HepG2 (cell line): ENCODE data around the gene UBR4. TPM values are rescaled to one million over a fixed set of nuclear protein-coding genes. Genes with fewer than 3 reads are reported as not detected.

Experiments used
- ARNTL ChIP-seq: sonication (generic); formaldehyde crosslinking; IDR thresholded peaks from 2 replicates; pipeline ENCODE4 v1.4.0; 2020; ENCODE audit warnings: mild to moderate bottlenecking, missing genetic modification reagents
- ETV6 ChIP-seq: sonication (generic); formaldehyde crosslinking; conservative IDR thresholded peaks from 2 replicates; pipeline ENCODE4 v1.4.0; 2020; ENCODE audit warnings: missing genetic modification reagents
- FOXM1 ChIP-seq: sonication (generic); formaldehyde crosslinking; IDR thresholded peaks from 2 replicates; pipeline ENCODE4 v1.5.0; 2020; ENCODE audit warnings: missing genetic modification reagents
- HNRNPLL ChIP-seq: fragments of 200-400 bp; formaldehyde crosslinking; IDR thresholded peaks from 2 replicates; pipeline ENCODE4 v1.6.1; 2017; ENCODE audit warnings: mild to moderate bottlenecking, low read depth, low read length; ENCODE audit not compliant: poor library complexity, severe bottlenecking
- PLSCR1 ChIP-seq: sonication (generic); formaldehyde crosslinking; IDR thresholded peaks from 2 replicates; pipeline ENCODE4 v1.5.0; 2020; ENCODE audit warnings: missing genetic modification reagents, mild to moderate bottlenecking, borderline replicate concordance
- POLR2AphosphoS5 ChIP-seq: IDR thresholded peaks from 2 replicates; pipeline ENCODE4 v1.6.1; 2012; ENCODE audit warnings: low read depth, low read length
- RELA ChIP-seq: sonication (generic); formaldehyde crosslinking; IDR thresholded peaks from 2 replicates; pipeline ENCODE4 v1.4.0; 2020; ENCODE audit warnings: missing genetic modification reagents
- REST ChIP-seq, 2 experiments: IDR thresholded peaks; 2 replicates each; pipeline ENCODE4 v1.6.1; 2011 to 2012; ENCODE audit warnings: low read length in 2 of 2, borderline replicate concordance in 1 of 2, low read depth in 1 of 2, mild to moderate bottlenecking in 1 of 2, moderate library complexity in 1 of 2
- SMARCC2 ChIP-seq: fragments of 450-650 bp; IDR thresholded peaks from 2 replicates; pipeline ENCODE4 v1.6.1; 2017; ENCODE audit warnings: antibody characterized with exemption, mild to moderate bottlenecking
- TRIM24 ChIP-seq: sonication (generic); formaldehyde crosslinking; IDR thresholded peaks from 2 replicates; pipeline ENCODE4 v1.8.0; 2022; ENCODE audit warnings: mild to moderate bottlenecking, missing genetic modification reagents
- ZBTB49 ChIP-seq: sonication (generic); formaldehyde crosslinking; IDR thresholded peaks from 2 replicates; pipeline ENCODE4 v1.4.0; 2020; ENCODE audit warnings: missing genetic modification reagents, borderline replicate concordance
- ZNF207 ChIP-seq: fragments of 450-650 bp; IDR thresholded peaks from 2 replicates; pipeline ENCODE4 v1.6.1; 2016; ENCODE audit warnings: antibody characterized with exemption, borderline replicate concordance
- ZNF597 ChIP-seq: sonication (generic); formaldehyde crosslinking; IDR thresholded peaks from 2 replicates; pipeline ENCODE4 v1.5.0; 2020; ENCODE audit warnings: missing genetic modification reagents
- polyA plus RNA-seq, 8 experiments: library from polyadenylated mRNA; depleted of rRNA in 3 of 8; stranded (reverse) in 7 of 8; unstranded in 1 of 8; fragments of >200 nt; fragmentation: Illumina TruSeq in 4 of 8; extraction: Trizol in 4 of 8; gene quantifications; 2 replicates each; pipeline versions ENCODE4 v1.2.1 to v1.2.3, GENCODE V29; 2011 to 2016; ENCODE audit warnings: low read depth in 4 of 8, missing spikeins in 1 of 8, mixed read lengths in 1 of 8; ENCODE audit not compliant: insufficient read depth in 1 of 8
- total RNA-seq, 5 experiments: library from RNA; depleted of rRNA; stranded (reverse); fragments of >200 nt; fragmentation: Illumina TruSeq; extraction: Trizol; gene quantifications; 2 replicates each; pipeline ENCODE4 v1.2.3, GENCODE V29; 2016; ENCODE audit warnings: low read depth in 1 of 5

UBR4 gene
- total and polyA plus RNA-seq, 2 of the 13 experiments (the other 11 are each of a cell fraction or from before 2014, with no cell fraction given) = 59.1 to 106 TPM

GRCh38 chr1:19209990-19210771, at the start of gene UBR4 (continued):
- TF ChIP-seq ZBTB49 (CRISPR knock-in tag) (no peak), ARNTL (CRISPR knock-in tag) (0 out of 2 replicates have a peak, but pooled peaks have one; percentile 3), PLSCR1 (CRISPR knock-in tag) (no peak), ZNF207 (no peak), FOXM1 (CRISPR knock-in tag) (no peak), SMARCC2 (no peak), ETV6 (CRISPR knock-in tag) (no peak), TRIM24 (CRISPR knock-in tag) (no peak), RELA (CRISPR knock-in tag) (0 out of 2 replicates have a peak, but pooled peaks have one; percentile 18), REST (IDR thresholded peaks at IDR 0.05; ENCODE audit: borderline replicate concordance in 1 of 2, low read depth in 1 of 2, low read length in 2 of 2) (no peak), ZNF597 (CRISPR knock-in tag) (0 out of 2 replicates have a peak, but pooled peaks have one; percentile 42), POLR2AphosphoS5 (peak; percentile 90), HNRNPLL (peak; percentile 97)
